ENCODE results near the gene CTDSPL.

Gene CTDSPL

DNA sequence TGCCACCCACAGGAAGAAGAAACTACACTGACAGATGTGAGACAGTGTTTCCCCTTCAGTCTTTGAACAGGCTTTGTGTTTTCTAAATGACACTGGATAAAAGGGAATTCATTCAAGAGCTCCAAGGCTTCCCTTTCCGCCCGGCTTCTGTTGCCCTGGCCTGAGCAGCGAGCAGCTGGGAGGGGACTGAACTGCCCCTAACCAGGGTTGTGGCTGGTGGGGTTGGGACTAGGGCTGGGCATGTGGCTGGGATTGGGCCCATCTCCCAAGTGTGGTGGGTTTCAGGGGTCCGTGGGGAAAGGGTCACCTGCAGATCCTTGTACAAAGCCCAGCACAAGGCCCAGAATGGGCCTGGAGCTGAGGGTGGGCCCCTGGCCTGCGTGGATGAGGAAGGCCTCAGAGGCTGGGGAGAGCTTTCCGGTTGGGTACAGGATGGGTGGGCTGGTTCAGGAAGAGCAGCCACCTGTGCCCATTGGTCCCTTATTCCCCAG, 139.3 kb downstream of the CTDSPL start:
- Histone ChIP-seq H3K4me1 (ENCODE audit: insufficient read depth, poor library complexity, severe bottlenecking) (peaks cover 6% of the 10 kb centered on the region), H3K27ac (ENCODE audit: poor library complexity, severe bottlenecking) (no peak overlapping the region), H3K36me3 (ENCODE audit: low read depth) (no peaks in the 10 kb centered on the region), H3K27me3 (ENCODE audit: insufficient read depth, poor library complexity, severe bottlenecking) (no peaks in the 10 kb centered on the region), H3K4me3 (ENCODE audit: severe bottlenecking) (no peak overlapping the region), H3K9me3 (ENCODE audit: severe bottlenecking) (no peaks in the 10 kb centered on the region)
- TF ChIP-seq, protein P1, sequence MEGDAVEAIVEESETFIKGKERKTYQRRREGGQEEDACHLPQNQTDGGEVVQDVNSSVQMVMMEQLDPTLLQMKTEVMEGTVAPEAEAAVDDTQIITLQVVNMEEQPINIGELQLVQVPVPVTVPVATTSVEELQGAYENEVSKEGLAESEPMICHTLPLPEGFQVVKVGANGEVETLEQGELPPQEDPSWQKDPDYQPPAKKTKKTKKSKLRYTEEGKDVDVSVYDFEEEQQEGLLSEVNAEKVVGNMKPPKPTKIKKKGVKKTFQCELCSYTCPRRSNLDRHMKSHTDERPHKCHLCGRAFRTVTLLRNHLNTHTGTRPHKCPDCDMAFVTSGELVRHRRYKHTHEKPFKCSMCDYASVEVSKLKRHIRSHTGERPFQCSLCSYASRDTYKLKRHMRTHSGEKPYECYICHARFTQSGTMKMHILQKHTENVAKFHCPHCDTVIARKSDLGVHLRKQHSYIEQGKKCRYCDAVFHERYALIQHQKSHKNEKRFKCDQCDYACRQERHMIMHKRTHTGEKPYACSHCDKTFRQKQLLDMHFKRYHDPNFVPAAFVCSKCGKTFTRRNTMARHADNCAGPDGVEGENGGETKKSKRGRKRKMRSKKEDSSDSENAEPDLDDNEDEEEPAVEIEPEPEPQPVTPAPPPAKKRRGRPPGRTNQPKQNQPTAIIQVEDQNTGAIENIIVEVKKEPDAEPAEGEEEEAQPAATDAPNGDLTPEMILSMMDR (IDR thresholded peaks at IDR 0.05; ENCODE audit: poor library complexity, severe bottlenecking) = no peak
- ATAC-seq (ENCODE audit: low read depth) = no peak
- DNase-seq (ENCODE audit: low spot score) = peak; percentile 30

- no peaks in the 10 kb centered on the region for H3K36me3 ChIP-seq (ENCODE audit: low read depth)
- ATAC-seq (ENCODE audit: low read depth) = 0 out of 3 replicates have a peak, but pooled peaks have one; percentile 8
- no peaks in the 10 kb centered on the region for H3K27me3 ChIP-seq (ENCODE audit: insufficient read depth, poor library complexity, severe bottlenecking)
- TF ChIP-seq, protein P1 (IDR thresholded peaks at IDR 0.05; ENCODE audit: poor library complexity, severe bottlenecking) = peak; percentile 19
- peak; percentile 48 for DNase-seq (ENCODE audit: low spot score)
- H3K27ac ChIP-seq (ENCODE audit: poor library complexity, severe bottlenecking) = no peak overlapping the region
- H3K9me3 ChIP-seq (ENCODE audit: severe bottlenecking) = no peaks in the 10 kb centered on the region
- H3K4me3 ChIP-seq (ENCODE audit: severe bottlenecking) = no peak overlapping the region
- H3K4me1 ChIP-seq (ENCODE audit: insufficient read depth, poor library complexity, severe bottlenecking) = peaks cover 6% of the 10 kb centered on the region
Measured at GRCh38 chr3:38001456-38002081, 139.9 kb downstream of the CTDSPL start.

DNA sequence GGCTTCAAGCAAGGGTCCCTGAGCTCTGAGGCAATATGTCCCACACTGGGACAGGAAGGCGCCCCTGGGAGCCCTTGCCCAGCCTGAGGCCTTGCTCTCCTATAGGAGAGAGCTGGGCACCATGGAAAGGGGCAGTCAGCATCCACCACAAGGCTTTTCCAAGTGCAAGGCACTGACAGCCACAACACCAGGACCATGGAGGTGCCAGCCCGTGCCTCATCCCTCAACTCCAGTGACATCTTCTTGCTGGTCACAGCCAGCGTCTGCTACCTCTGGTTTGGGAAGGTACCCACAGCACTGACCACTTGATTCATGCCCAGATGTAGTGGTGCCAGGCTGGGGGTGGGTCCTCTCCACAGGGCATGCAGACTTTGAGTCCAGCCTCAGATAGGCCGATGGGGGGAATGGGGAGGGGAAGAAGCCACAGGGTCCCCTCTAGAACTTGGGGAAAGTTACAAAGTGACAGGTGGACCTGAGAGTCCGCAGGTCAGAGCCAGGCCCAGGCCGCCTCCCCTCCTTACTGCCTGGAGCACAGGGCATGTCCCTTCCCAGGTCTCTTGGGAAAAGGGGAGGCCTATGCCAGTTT, 140.7 kb downstream of the CTDSPL start:
- DNase-seq (ENCODE audit: low spot score) = peak; percentile 34
- TF ChIP-seq, protein P1 (IDR thresholded peaks at IDR 0.05; ENCODE audit: poor library complexity, severe bottlenecking) = no peak
- no peaks in the 10 kb centered on the region for H3K36me3 ChIP-seq (ENCODE audit: low read depth)
- peaks cover 6% of the 10 kb centered on the region for H3K4me1 ChIP-seq (ENCODE audit: insufficient read depth, poor library complexity, severe bottlenecking)
- no peak overlapping the region for H3K27ac ChIP-seq (ENCODE audit: poor library complexity, severe bottlenecking)
- no peak for ATAC-seq (ENCODE audit: low read depth)
- no peaks in the 10 kb centered on the region for H3K9me3 ChIP-seq (ENCODE audit: severe bottlenecking)
- no peaks in the 10 kb centered on the region for H3K27me3 ChIP-seq (ENCODE audit: insufficient read depth, poor library complexity, severe bottlenecking)
- H3K4me3 ChIP-seq (ENCODE audit: severe bottlenecking) = no peak overlapping the region

- no peak overlapping the region for H3K27ac ChIP-seq (ENCODE audit: poor library complexity, severe bottlenecking)
- ATAC-seq (ENCODE audit: low read depth) (no peak), DNase-seq (ENCODE audit: low spot score) (peak; percentile 32)
- TF ChIP-seq, protein P1 (IDR thresholded peaks at IDR 0.05; ENCODE audit: poor library complexity, severe bottlenecking) = no peak
- no peaks in the 10 kb centered on the region for H3K9me3 ChIP-seq (ENCODE audit: severe bottlenecking)
- no peaks in the 10 kb centered on the region for H3K36me3 ChIP-seq (ENCODE audit: low read depth)
- no peaks in the 10 kb centered on the region for H3K27me3 ChIP-seq (ENCODE audit: insufficient read depth, poor library complexity, severe bottlenecking)
- peaks cover 6% of the 10 kb centered on the region for H3K4me1 ChIP-seq (ENCODE audit: insufficient read depth, poor library complexity, severe bottlenecking)
- H3K4me3 ChIP-seq (ENCODE audit: severe bottlenecking) = no peak overlapping the region
Measured at GRCh38 chr3:38002940-38003339, 141.3 kb downstream of the CTDSPL start.

- ATAC-seq (ENCODE audit: low read depth) = peak; percentile 16; the same call in 1 of the 3 replicates
- H3K9me3 ChIP-seq (ENCODE audit: severe bottlenecking) = no peaks in the 10 kb centered on the region
- no peak for DNase-seq (ENCODE audit: low spot score)
- no peaks in the 10 kb centered on the region for H3K36me3 ChIP-seq (ENCODE audit: low read depth)
- peaks cover 3% of the 10 kb centered on the region for H3K4me1 ChIP-seq (ENCODE audit: insufficient read depth, poor library complexity, severe bottlenecking)
- H3K27me3 ChIP-seq (ENCODE audit: insufficient read depth, poor library complexity, severe bottlenecking) = no peaks in the 10 kb centered on the region
- no peak overlapping the region for H3K27ac ChIP-seq (ENCODE audit: poor library complexity, severe bottlenecking)
- no peak overlapping the region for H3K4me3 ChIP-seq (ENCODE audit: severe bottlenecking)
- TF ChIP-seq, protein P1 (IDR thresholded peaks at IDR 0.05; ENCODE audit: poor library complexity, severe bottlenecking) = peak; percentile 70
Measured at GRCh38 chr3:38003371-38003816, 141.7 kb downstream of the CTDSPL start.
